Transverse colon (tissue), 4 donors: ENCODE data around the gene WDR7.

Source experiments
- CTCF ChIP-seq, 5 experiments: fragments of 200-600 bp in 3 of 5; fragments of 450-650 bp in 2 of 5; sonication (generic) in 3 of 5; IDR thresholded peaks; 1 replicate in 2 of 5; 2 replicates in 3 of 5; pipeline ENCODE4 v1.5.1; 2016 to 2017; ENCODE audit warnings: antibody characterized with exemption in 5 of 5, inconsistent platforms in 3 of 5, mild to moderate bottlenecking in 2 of 5, moderate library complexity in 1 of 5
- POLR2A ChIP-seq: fragments of 450-650 bp; IDR thresholded peaks from one replicate; pipeline ENCODE4 v1.6.1; 2016; ENCODE audit warnings: antibody characterized with exemption, mild to moderate bottlenecking, moderate library complexity
- POLR2AphosphoS5 ChIP-seq, 3 donors: sonication (generic); formaldehyde crosslinking; IDR thresholded peaks; one replicate each; pipeline ENCODE4 v1.6.1; 2016; ENCODE audit warnings: antibody characterized with exemption in 3 of 3

GRCh38 chr18:56900195-56901094, 249.3 kb downstream of the WDR7 start:
- no peak for TF ChIP-seq CTCF (IDR thresholded peaks at IDR 0.05)
- TF ChIP-seq POLR2A = no peak
- TF ChIP-seq POLR2AphosphoS5 (IDR thresholded peaks at IDR 0.05) = no peak
